Fibroblast of lung (primary cell): Measurements from ENCODE around the gene SMC6. TPM values are rescaled to one million over a fixed set of nuclear protein-coding genes. Genes with fewer than 3 reads are reported as not detected.

Experiments used
- DNase-seq, 2 donors: peaks; one replicate each; pipeline versions ENCODE4 v3.0.0 to v3.0.0-alpha.2; 2010; ENCODE audit warnings: low read depth in 2 of 2
- H2AFZ ChIP-seq: 2 replicates; pipeline ENCODE4 v1.5.1; 2012; ENCODE audit warnings: low read length, control low read depth, inconsistent platforms
- H3K27ac ChIP-seq: 2 replicates; pipeline ENCODE4 v1.5.1; 2011; ENCODE audit warnings: low read length, control low read depth; ENCODE audit not compliant: insufficient read depth
- H3K27me3 ChIP-seq: 2 replicates; pipeline ENCODE4 v1.5.1; 2011; ENCODE audit warnings: mild to moderate bottlenecking, low read length; ENCODE audit not compliant: control insufficient read depth, insufficient read depth
- H3K36me3 ChIP-seq: 2 replicates; pipeline ENCODE4 v1.5.1; 2011; ENCODE audit warnings: low read length; ENCODE audit not compliant: control insufficient read depth, insufficient read depth
- H3K4me1 ChIP-seq: 2 replicates; pipeline ENCODE4 v1.5.1; 2011; ENCODE audit warnings: low read length; ENCODE audit not compliant: control insufficient read depth, insufficient read depth; ENCODE audit errors: extremely low read depth
- H3K4me2 ChIP-seq: 2 replicates; pipeline ENCODE4 v1.5.1; 2011; ENCODE audit warnings: low read length, control low read depth; ENCODE audit not compliant: insufficient read depth; ENCODE audit errors: extremely low read depth
- H3K4me3 ChIP-seq, 4 experiments: fragments of 200-600 bp in 1 of 4; sonication (generic) in 1 of 4; replicated peaks in 1 of 4; 2 replicates each; pipeline ENCODE4 v1.5.1; 2011 to 2016; ENCODE audit warnings: low read length in 4 of 4, low read depth in 3 of 4, mild to moderate bottlenecking in 3 of 4, control low read depth in 2 of 4, inconsistent platforms in 1 of 4, mixed read lengths in 1 of 4; ENCODE audit not compliant: insufficient read depth in 1 of 4; ENCODE audit errors: control extremely low read depth in 1 of 4
- H3K79me2 ChIP-seq: 2 replicates; pipeline ENCODE4 v1.5.1; 2012; ENCODE audit warnings: mild to moderate bottlenecking, low read length, inconsistent platforms; ENCODE audit not compliant: control insufficient read depth, insufficient read depth
- H3K9ac ChIP-seq: 2 replicates; pipeline ENCODE4 v1.5.1; 2011; ENCODE audit warnings: mild to moderate bottlenecking, low read length, control low read depth; ENCODE audit not compliant: insufficient read depth
- H3K9me3 ChIP-seq: 2 replicates; pipeline ENCODE4 v1.5.1; 2012; ENCODE audit warnings: low read depth, low read length; ENCODE audit not compliant: control insufficient read depth, insufficient read depth
- H4K20me1 ChIP-seq: 2 replicates; pipeline ENCODE4 v1.5.1; 2011; ENCODE audit warnings: low read length; ENCODE audit not compliant: control insufficient read depth, insufficient read depth; ENCODE audit errors: extremely low read depth
- CTCF ChIP-seq, 2 donors: IDR thresholded peaks in 1 of 2; conservative IDR thresholded peaks in 1 of 2; 1 replicate in 1 of 2; 2 replicates in 1 of 2; pipeline ENCODE4 v1.5.1; 2011 to 2012; ENCODE audit warnings: low read length in 2 of 2, control low read depth in 1 of 2, inconsistent platforms in 1 of 2, low read depth in 1 of 2, mild to moderate bottlenecking in 1 of 2
- EZH2 ChIP-seq: IDR thresholded peaks from 2 replicates; pipeline ENCODE4 v1.5.1; 2012; ENCODE audit warnings: low read length, control low read depth, mild to moderate bottlenecking; ENCODE audit errors: missing control alignments
- polyA plus RNA-seq, 2 donors: library from polyadenylated mRNA; depleted of rRNA in 1 of 2; stranded (reverse) in 1 of 2; unstranded in 1 of 2; fragments of >200 nt; gene quantifications; 2 replicates each; pipeline ENCODE4 v1.2.1, GENCODE V29; 2011 to 2012; ENCODE audit warnings: missing spikeins in 1 of 2
- total RNA-seq: library from RNA; depleted of rRNA; stranded (reverse); fragments of >200 nt; gene quantifications from 2 replicates; pipeline ENCODE4 v1.2.1, GENCODE V29; 2014

Gene SMC6
- total and polyA plus RNA-seq, 2 donors (not counting 1 experiment from before 2014, with no cell fraction given): 17.9 to 22.8 TPM

- Histone ChIP-seq H3K27me3 (no peaks in the 10 kb centered on the region), H3K9ac (no peak overlapping the region), H3K4me3 (no peak overlapping the region), H2AFZ (no peak overlapping the region), H3K4me1 (no peaks in the 10 kb centered on the region), H3K79me2 (no peaks in the 10 kb centered on the region), H4K20me1 (no peaks in the 10 kb centered on the region), H3K4me2 (no peak overlapping the region), H3K36me3 (peaks cover 2% of the 10 kb centered on the region), H3K9me3 (no peaks in the 10 kb centered on the region), H3K27ac (no peak overlapping the region)
- DNase-seq: no peak
- no peak for TF ChIP-seq CTCF (conservative IDR thresholded peaks at IDR 0.05 in 1 of 2, IDR thresholded peaks at IDR 0.05 in 1 of 2; ENCODE audit: low read depth in 1 of 2, low read length in 2 of 2)
- no peak for TF ChIP-seq EZH2
Observed at GRCh38 chr2:17768894-17769293, 15.3 kb upstream of the SMC6 start.

GRCh38 chr2:17765398-17765797 is 11.8 kb upstream of the SMC6 start:
- DNase-seq: no peak
- H2AFZ ChIP-seq: no peak overlapping the region

GRCh38 chr2:17763641-17764333 is 10.2 kb upstream of the SMC6 start:
- Histone ChIP-seq H3K9ac (no peak overlapping the region), H3K27me3 (no peaks in the 10 kb centered on the region), H3K4me1 (no peaks in the 10 kb centered on the region), H3K4me2 (no peak overlapping the region), H3K27ac (no peak overlapping the region), H4K20me1 (no peaks in the 10 kb centered on the region), H2AFZ (no peak overlapping the region), H3K36me3 (peaks cover under 1% of the 10 kb centered on the region), H3K79me2 (peaks cover 12% of the 10 kb centered on the region), H3K9me3 (no peaks in the 10 kb centered on the region), H3K4me3 (no peak overlapping the region)
- no peak for TF ChIP-seq EZH2
- TF ChIP-seq CTCF (conservative IDR thresholded peaks at IDR 0.05 in 1 of 2, IDR thresholded peaks at IDR 0.05 in 1 of 2; ENCODE audit: low read depth in 1 of 2, low read length in 2 of 2): no peak
- DNase-seq: no peak

More at GRCh38 chr2:17765398-17765797, 11.8 kb upstream of the SMC6 start:
- no peaks in the 10 kb centered on the region for H3K27me3 ChIP-seq
- H3K27ac ChIP-seq: no peak overlapping the region
- no peaks in the 10 kb centered on the region for H4K20me1 ChIP-seq
- no peaks in the 10 kb centered on the region for H3K4me1 ChIP-seq
- no peak overlapping the region for H3K4me2 ChIP-seq
- H3K4me3 ChIP-seq: no peak overlapping the region
- TF ChIP-seq EZH2 (no peak), CTCF (conservative IDR thresholded peaks at IDR 0.05 in 1 of 2, IDR thresholded peaks at IDR 0.05 in 1 of 2; ENCODE audit: low read depth in 1 of 2, low read length in 2 of 2) (no peak)
- no peaks in the 10 kb centered on the region for H3K79me2 ChIP-seq
- H3K9me3 ChIP-seq: no peaks in the 10 kb centered on the region
- H3K36me3 ChIP-seq: peaks cover 2% of the 10 kb centered on the region
- no peak overlapping the region for H3K9ac ChIP-seq
